ENCODE data around the gene C17orf113. TPM values are rescaled to one million over a fixed set of nuclear protein-coding genes. Genes with fewer than 3 reads are reported as not detected.

The C17orf113 gene
- total RNA-seq, 1 donor from 2014 or later = 0.77 TPM

GRCh38 chr17:42031584-42031983, 18.8 kb downstream of the C17orf113 start:
- DNase-seq (ENCODE audit: low spot score) = no peak
- Mint-ChIP-seq H3K9me3 (ENCODE audit: low read depth) (no peaks in the 10 kb centered on the region), H3K27ac (ENCODE audit: unreplicated experiment) (no peak overlapping the region), H3K27me3 (ENCODE audit: low read depth) (peaks cover 3% of the 10 kb centered on the region), H3K4me1 (ENCODE audit: low read depth) (no peaks in the 10 kb centered on the region), H3K36me3 (ENCODE audit: low read depth) (no peaks in the 10 kb centered on the region), H3K4me3 (ENCODE audit: unreplicated experiment) (no peak overlapping the region)
- no peak for TF ChIP-seq CTCF (IDR thresholded peaks at IDR 0.05)

DNA sequence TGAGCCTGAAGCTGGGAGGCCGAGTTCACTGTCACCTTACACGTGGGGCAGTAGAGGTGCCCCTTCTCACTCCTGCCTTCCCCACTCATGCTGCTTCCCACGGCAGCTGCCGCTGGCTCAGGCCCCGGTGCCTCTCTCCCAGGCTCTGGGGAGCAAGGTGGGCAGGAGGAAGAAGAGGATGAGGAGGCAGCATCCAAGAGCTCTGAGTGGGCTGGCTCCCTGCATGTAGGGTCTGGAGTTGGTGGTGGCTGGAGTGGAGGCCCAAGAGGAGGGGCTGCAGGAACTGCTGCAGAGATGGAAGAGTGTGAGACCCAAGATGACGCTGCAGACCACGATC, 21.6 kb downstream of the C17orf113 start:
- DNase-seq (ENCODE audit: low spot score) = no peak
- Mint-ChIP-seq H3K4me1 (ENCODE audit: low read depth) (peaks cover 14% of the 10 kb centered on the region), H3K36me3 (ENCODE audit: low read depth) (no peaks in the 10 kb centered on the region), H3K9me3 (ENCODE audit: low read depth) (no peaks in the 10 kb centered on the region), H3K27me3 (ENCODE audit: low read depth) (peaks cover 3% of the 10 kb centered on the region), H3K27ac (ENCODE audit: unreplicated experiment) (no peak overlapping the region), H3K4me3 (ENCODE audit: unreplicated experiment) (no peak overlapping the region)
- no peak for TF ChIP-seq CTCF (IDR thresholded peaks at IDR 0.05)

DNA sequence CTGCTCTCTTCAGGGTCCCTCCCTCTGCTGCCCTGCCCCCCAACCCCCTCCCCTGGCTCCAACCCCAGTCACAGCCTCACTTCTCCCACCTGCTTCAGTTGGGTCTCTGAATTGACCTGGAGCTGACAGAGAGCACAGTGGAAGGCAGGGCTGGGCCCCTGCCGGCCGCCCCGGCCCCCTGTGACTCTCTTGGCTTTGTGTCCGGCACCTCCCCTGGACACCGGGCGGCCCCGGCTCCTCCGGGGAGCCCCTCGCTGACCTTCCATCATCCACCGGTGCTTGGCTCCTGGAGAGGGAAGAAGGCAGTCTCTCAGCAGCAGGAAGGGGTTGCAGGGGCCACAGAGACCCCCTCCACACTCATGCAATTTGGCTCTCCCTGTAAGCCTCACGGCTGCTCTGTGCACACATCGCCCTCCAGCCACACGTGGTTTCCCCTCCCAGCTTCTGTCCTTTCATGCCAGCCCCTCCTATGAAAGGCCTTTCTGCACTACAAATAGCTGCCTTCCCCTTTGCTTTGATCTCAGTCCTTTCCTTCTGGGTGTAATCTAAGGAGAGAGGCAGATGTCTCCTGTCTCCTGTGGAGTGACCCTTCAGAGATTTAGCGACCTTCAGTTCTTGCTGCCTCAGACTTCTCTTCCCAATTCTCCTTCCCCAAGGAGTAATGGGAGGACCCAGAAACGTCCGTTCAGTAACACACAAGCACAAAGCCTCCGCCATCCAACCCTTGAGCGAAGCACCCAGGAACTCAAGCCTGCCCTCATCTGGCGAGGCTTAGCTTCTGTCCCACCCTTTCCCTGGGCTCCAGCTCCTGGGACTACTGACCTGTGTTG, 22.2 kb downstream of the C17orf113 start:
- Mint-ChIP-seq H3K36me3 (ENCODE audit: low read depth) (no peaks in the 10 kb centered on the region), H3K9me3 (ENCODE audit: low read depth) (no peaks in the 10 kb centered on the region), H3K27me3 (ENCODE audit: low read depth) (peaks cover 3% of the 10 kb centered on the region), H3K27ac (ENCODE audit: unreplicated experiment) (no peak overlapping the region), H3K4me1 (ENCODE audit: low read depth) (peaks cover 18% of the 10 kb centered on the region), H3K4me3 (ENCODE audit: unreplicated experiment) (no peak overlapping the region)
- no peak for DNase-seq (ENCODE audit: low spot score)
- peak; percentile 34 for TF ChIP-seq CTCF (IDR thresholded peaks at IDR 0.05)

DNA sequence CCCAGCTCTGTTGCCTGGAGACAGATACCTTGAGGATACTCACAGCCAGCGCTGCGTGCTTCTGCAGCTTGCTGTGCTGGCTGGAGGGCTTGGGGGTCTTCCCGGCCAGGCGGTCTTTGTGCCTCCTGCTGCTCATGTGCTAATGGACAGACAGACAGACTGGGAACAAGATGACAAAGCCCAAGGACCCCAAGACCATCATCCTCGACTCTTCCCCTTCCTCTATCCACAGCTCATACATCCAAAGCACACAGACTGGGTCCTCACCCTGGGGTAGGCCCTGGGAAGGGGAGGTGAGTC, 22.9 kb downstream of the C17orf113 start:
- TF ChIP-seq CTCF (IDR thresholded peaks at IDR 0.05) = no peak
- Mint-ChIP-seq H3K4me3 (ENCODE audit: unreplicated experiment) (no peak overlapping the region), H3K27me3 (ENCODE audit: low read depth) (peaks cover 3% of the 10 kb centered on the region), H3K27ac (ENCODE audit: unreplicated experiment) (no peak overlapping the region), H3K9me3 (ENCODE audit: low read depth) (no peaks in the 10 kb centered on the region), H3K4me1 (ENCODE audit: low read depth) (peaks cover 18% of the 10 kb centered on the region), H3K36me3 (ENCODE audit: low read depth) (no peaks in the 10 kb centered on the region)
- peak; percentile 68 for DNase-seq (ENCODE audit: low spot score)

GRCh38 chr17:42026857-42027589, 23.4 kb downstream of the C17orf113 start:
- Mint-ChIP-seq H3K4me1 (ENCODE audit: low read depth) (peaks cover 21% of the 10 kb centered on the region), H3K36me3 (ENCODE audit: low read depth) (peaks cover 3% of the 10 kb centered on the region), H3K4me3 (ENCODE audit: unreplicated experiment) (no peak overlapping the region), H3K9me3 (ENCODE audit: low read depth) (no peaks in the 10 kb centered on the region), H3K27me3 (ENCODE audit: low read depth) (peaks cover 3% of the 10 kb centered on the region), H3K27ac (ENCODE audit: unreplicated experiment) (no peak overlapping the region)
- TF ChIP-seq CTCF (IDR thresholded peaks at IDR 0.05) = no peak
- DNase-seq (ENCODE audit: low spot score) = no peak

Measured in chondrocyte (in vitro differentiated cells).